ENCODE measurements around the gene ATG9B.

The ATG9B gene

GRCh38 chr7:150988230-150989226 lies 35.8 kb downstream of the ATG9B start:
- in situ Hi-C loops (cut with MboI; ENCODE audit: low sequenced_read_pairs) = loop anchor here (10.0 to 25.0 kb wide), 3 partner anchors 94 to 551 kb away; no protein-coding TSS in a partner anchor

- in situ Hi-C loops (cut with MboI; ENCODE audit: low sequenced_read_pairs) = loop anchor here (10.0 to 25.0 kb wide), 3 partner anchors 92 to 549 kb away; no protein-coding TSS in a partner anchor
These were observed 37.7 kb downstream of the ATG9B start for GRCh38 chr7:150986556-150986955.

GRCh38 chr7:150986099-150986512 lies 38.2 kb downstream of the ATG9B start:
- in situ Hi-C loops (cut with MboI; ENCODE audit: low sequenced_read_pairs) = loop anchor here (10.0 to 25.0 kb wide), 3 partner anchors 91 to 549 kb away; no protein-coding TSS in a partner anchor

- in situ Hi-C loops (cut with MboI; ENCODE audit: low sequenced_read_pairs) = loop anchor here (10.0 to 25.0 kb wide), 3 partner anchors 89 to 547 kb away; no protein-coding TSS in a partner anchor
These were observed 40.4 kb downstream of the ATG9B start for GRCh38 chr7:150983893-150984368.

GRCh38 chr7:150982351-150982750 lies 41.9 kb downstream of the ATG9B start:
- in situ Hi-C loops (cut with MboI; ENCODE audit: low sequenced_read_pairs) = loop anchor here (10.0 to 25.0 kb wide), 3 partner anchors 88 to 545 kb away; no protein-coding TSS in a partner anchor

GRCh38 chr7:150981644-150982043 lies 42.6 kb downstream of the ATG9B start:
- in situ Hi-C loops (cut with MboI; ENCODE audit: low sequenced_read_pairs) = loop anchor here (10.0 to 25.0 kb wide), 3 partner anchors 87 to 544 kb away; no protein-coding TSS in a partner anchor

- in situ Hi-C loops (cut with MboI; ENCODE audit: low sequenced_read_pairs) = loop anchor here (10.0 to 25.0 kb wide), 3 partner anchors 86 to 543 kb away; no protein-coding TSS in a partner anchor
These were observed 43.6 kb downstream of the ATG9B start for GRCh38 chr7:150980663-150981062.

- in situ Hi-C loops (cut with MboI; ENCODE audit: low sequenced_read_pairs) = loop anchor here (10.0 to 25.0 kb wide), 3 partner anchors 85 to 543 kb away; no protein-coding TSS in a partner anchor
These were observed 44.4 kb downstream of the ATG9B start for GRCh38 chr7:150979713-150980390.

- in situ Hi-C loops (cut with MboI; ENCODE audit: low sequenced_read_pairs) = loop anchor here (25.0 kb wide), 1 partner anchor 541 kb away; no protein-coding TSS in a partner anchor
These were observed 46.0 kb downstream of the ATG9B start, which contains the start of gene KCNH2 for GRCh38 chr7:150978126-150978789. TSS of gene KCNH2 (minus strand) at chr7:150978321. CDS start at chr7:150977913, 408 bp downstream.

- in situ Hi-C loops (cut with MboI; ENCODE audit: low sequenced_read_pairs) = loop anchor here (25.0 kb wide), 1 partner anchor 540 kb away; no protein-coding TSS in a partner anchor
These were observed 46.7 kb downstream of the ATG9B start for GRCh38 chr7:150977382-150978125.

GRCh38 chr7:150976529-150977381 lies 47.5 kb downstream of the ATG9B start:
- in situ Hi-C loops (cut with MboI; ENCODE audit: low sequenced_read_pairs) = loop anchor here (25.0 kb wide), 1 partner anchor 539 kb away; no protein-coding TSS in a partner anchor

GRCh38 chr7:150975536-150976319 lies 48.6 kb downstream of the ATG9B start:
- in situ Hi-C loops (cut with MboI; ENCODE audit: low sequenced_read_pairs) = loop anchor here (25.0 kb wide), 1 partner anchor 538 kb away; no protein-coding TSS in a partner anchor

GRCh38 chr7:150974468-150975391 lies 49.6 kb downstream of the ATG9B start:
- in situ Hi-C loops (cut with MboI; ENCODE audit: low sequenced_read_pairs) = loop anchor here (25.0 kb wide), 1 partner anchor 537 kb away; no protein-coding TSS in a partner anchor

- in situ Hi-C loops (cut with MboI; ENCODE audit: low sequenced_read_pairs) = no loop called here
These were observed 50.5 kb downstream of the ATG9B start for GRCh38 chr7:150973571-150974451.

- in situ Hi-C loops (cut with MboI; ENCODE audit: low sequenced_read_pairs) = no loop called here
These were observed 51.6 kb downstream of the ATG9B start for GRCh38 chr7:150972741-150973140.

Data from HL-60/S4 treated with phorbol 12-myristate 13-acetate at 8.2 ng/mL for 4 days and 3 days (cell line).